Astrocyte of the spinal cord (primary cell): ENCODE data around the gene SHC3.

Experiments used
- DNase-seq: peaks from one replicate; pipeline ENCODE4 v3.0.0; 2011; ENCODE audit warnings: low read depth, low spot score
- H3K4me3 ChIP-seq: 2 replicates; pipeline ENCODE4 v1.5.1; 2011; ENCODE audit warnings: low read depth, mild to moderate bottlenecking, low read length, moderate library complexity
- in situ Hi-C: cut with HindIII; loops from 2 replicates; pipeline ENCODE4 v1.10.0; 2017; ENCODE audit warnings: low sequenced_read_pairs
- TF ChIP-seq, protein P1 (sequence below): IDR thresholded peaks from 2 replicates; pipeline ENCODE4 v1.5.1; 2012; ENCODE audit warnings: low read depth, mild to moderate bottlenecking, low read length, inconsistent platforms

SHC3 gene

DNA sequence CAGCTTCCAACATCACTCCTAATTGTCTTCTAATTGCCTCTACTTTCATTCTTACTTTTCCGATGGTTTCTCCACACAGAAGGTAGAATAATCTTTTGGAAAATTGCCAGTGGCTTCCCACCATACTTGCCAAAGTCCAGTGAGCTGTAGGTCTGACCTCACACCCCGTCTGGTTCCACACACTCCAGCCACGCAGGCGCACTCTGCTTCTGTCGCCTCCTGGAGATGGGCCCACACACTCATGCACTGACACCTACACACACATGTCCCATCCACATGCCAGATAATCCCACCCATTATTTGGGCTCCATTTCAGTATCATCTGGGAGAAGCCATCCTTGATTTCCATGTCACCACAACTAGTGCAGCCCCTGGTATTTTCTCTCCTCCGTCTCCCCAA is 12.7 kb downstream of the SHC3 start:
- DNase-seq: no peak
- in situ Hi-C loops: no loop called here
- no peak overlapping the region for H3K4me3 ChIP-seq
- TF ChIP-seq, protein P1, sequence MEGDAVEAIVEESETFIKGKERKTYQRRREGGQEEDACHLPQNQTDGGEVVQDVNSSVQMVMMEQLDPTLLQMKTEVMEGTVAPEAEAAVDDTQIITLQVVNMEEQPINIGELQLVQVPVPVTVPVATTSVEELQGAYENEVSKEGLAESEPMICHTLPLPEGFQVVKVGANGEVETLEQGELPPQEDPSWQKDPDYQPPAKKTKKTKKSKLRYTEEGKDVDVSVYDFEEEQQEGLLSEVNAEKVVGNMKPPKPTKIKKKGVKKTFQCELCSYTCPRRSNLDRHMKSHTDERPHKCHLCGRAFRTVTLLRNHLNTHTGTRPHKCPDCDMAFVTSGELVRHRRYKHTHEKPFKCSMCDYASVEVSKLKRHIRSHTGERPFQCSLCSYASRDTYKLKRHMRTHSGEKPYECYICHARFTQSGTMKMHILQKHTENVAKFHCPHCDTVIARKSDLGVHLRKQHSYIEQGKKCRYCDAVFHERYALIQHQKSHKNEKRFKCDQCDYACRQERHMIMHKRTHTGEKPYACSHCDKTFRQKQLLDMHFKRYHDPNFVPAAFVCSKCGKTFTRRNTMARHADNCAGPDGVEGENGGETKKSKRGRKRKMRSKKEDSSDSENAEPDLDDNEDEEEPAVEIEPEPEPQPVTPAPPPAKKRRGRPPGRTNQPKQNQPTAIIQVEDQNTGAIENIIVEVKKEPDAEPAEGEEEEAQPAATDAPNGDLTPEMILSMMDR: no peak

GRCh38 chr9:89165341-89165740 is 13.3 kb downstream of the SHC3 start:
- in situ Hi-C loops: no loop called here
- TF ChIP-seq, protein P1: no peak

DNA sequence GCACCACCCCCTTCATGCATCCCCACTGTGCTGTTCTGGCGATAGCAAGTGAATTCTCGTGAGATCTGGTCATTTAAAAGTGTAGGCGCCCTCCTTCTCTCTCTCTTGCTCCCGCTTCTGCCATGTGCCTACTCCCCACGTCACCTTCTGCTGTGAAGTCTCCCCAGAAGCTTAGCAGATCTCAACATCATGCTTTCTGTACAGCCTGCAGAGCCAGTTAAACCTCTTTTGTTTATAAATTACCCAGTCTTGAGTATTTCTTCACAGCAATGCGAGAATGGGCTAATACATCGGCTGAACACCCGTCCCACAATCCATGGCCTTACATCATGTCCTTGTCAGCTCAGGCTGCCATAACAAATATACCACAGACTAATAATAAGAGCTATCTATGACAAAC is 17.4 kb downstream of the SHC3 start:
- in situ Hi-C loops: no loop called here
- no peak for DNase-seq
- H3K4me3 ChIP-seq: no peak overlapping the region
- TF ChIP-seq, protein P1: no peak

More at GRCh38 chr9:89165341-89165740, 13.3 kb downstream of the SHC3 start:
- H3K4me3 ChIP-seq: no peak overlapping the region
- no peak for DNase-seq

- DNase-seq: no peak
- TF ChIP-seq, protein P1: no peak
- H3K4me3 ChIP-seq: no peak overlapping the region
- in situ Hi-C loops: no loop called here
These were observed 17.8 kb downstream of the SHC3 start for GRCh38 chr9:89160806-89161205.

DNA sequence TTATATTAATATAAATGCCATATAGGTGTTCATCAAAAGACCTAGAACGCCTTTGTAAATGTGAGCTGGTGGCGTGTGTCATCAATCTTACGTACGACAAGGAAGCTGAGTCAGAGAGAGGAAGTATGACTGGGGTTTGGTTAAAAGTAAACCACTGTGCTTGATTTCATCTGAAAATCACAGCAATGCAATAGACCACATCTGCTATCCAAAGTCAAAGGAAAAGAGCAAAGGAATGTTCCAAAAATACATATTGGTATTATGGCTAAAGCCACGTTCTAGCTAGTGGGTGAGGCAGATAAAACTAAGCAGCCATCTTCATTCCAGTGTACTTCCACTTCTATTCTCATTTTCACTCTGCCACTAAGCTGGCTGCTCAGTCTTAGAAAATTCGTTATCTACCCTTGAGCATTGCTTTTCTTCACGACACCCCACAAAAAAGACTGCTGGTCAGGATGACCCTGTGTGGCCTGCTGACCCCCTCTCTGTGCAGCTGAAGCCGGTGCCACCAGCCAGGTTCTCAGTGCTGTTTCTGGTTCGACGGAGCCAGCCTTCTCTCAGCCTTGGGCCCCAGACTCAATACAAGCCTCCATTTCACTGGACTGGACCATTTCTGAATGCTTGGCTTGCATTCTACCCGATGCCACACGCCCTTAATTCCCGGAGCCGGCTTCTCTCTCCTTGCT is 23.8 kb downstream of the SHC3 start:
- in situ Hi-C loops: no loop called here
- DNase-seq: peak; percentile 88
- no peak overlapping the region for H3K4me3 ChIP-seq
- TF ChIP-seq, protein P1: no peak

- no peak overlapping the region for H3K4me3 ChIP-seq
- TF ChIP-seq, protein P1: no peak
- in situ Hi-C loops: no loop called here
- DNase-seq: no peak
These were observed 24.4 kb downstream of the SHC3 start for GRCh38 chr9:89154218-89154617.
